Measurements from ENCODE around the gene TCF20. TPM values are rescaled to one million over a fixed set of nuclear protein-coding genes. Genes with fewer than 3 reads are reported as not detected.
A peak's percentile ranks its signal among the peaks of the same experiment; 100 is the strongest.

The TCF20 gene
- total and polyA plus RNA-seq, 4 experiments from 2014 or later, result 0.72 to 93.4 (median 46.8) TPM

DNA sequence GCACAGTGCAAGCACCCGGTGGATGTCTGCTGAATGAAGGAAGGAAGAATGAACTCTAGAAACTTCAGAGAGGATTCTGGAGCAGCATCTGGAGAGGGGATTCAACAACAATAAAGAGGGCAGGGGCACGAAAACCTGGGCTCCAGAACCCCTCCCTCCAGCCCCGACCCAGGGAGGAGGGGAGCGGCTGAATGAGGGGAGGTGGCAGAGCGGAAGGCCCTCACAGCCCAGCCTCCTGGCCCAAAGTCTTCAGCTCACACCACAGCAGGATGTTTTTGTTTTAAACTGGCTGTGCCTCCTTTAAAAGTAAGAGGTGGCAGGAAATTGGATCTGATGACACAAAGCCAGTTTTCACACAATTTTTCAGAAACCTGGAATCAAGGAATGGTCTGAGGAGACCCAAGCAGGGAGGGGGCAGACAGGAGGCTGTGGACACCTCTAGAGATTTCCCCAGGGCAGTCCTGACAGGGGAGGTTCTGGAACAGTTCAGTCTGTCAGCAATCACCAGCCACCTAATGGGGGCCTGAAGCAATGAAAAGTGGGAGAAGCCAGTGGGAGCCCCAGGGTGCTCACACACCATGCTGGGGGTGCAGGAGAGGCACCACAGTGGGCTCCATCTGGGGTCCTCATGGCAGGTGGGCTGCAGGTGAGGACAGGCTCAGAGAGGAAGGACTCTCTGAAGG, 44.4 kb upstream of the TCF20 start:
- Mint-ChIP-seq H3K27ac (peak overlapping the region; percentile 72 to 90 (median 85)), H3K27me3 (no peaks in the 10 kb centered on the region), H3K36me3 (no peaks in the 10 kb centered on the region), H3K4me1 (peaks cover 27 to 55% (median 40%) of the 10 kb centered on the region in 4 donors), H3K4me3 (peak overlapping the region in 7 of 8 donors; percentile 42 to 69 (median 55)), H3K9me3 (no peaks in the 10 kb centered on the region)
- ChIA-PET CTCF (ENCODE audit: partially characterized antibody) (interaction anchor here (1.0 to 1.8 kb wide), 3 partner anchors 12 to 144 kb away, joined by 3 read pairs; no protein-coding TSS in a partner anchor), POLR2A (ENCODE audit: partially characterized antibody) (interaction anchor here (1.0 to 1.2 kb wide), 4 partner anchors 10 to 155 kb away, joined by 3 to 4 read pairs (median 4); no protein-coding TSS in a partner anchor)
- H3K9me3 ChIP-seq (ENCODE audit: control insufficient read depth in 1 of 2, low read length in 2 of 2), result no peaks in the 10 kb centered on the region
- H3K36me3 ChIP-seq (ENCODE audit: insufficient read depth, low read length), result no peaks in the 10 kb centered on the region
- intact Hi-C loops (cut with micrococcal nuclease), result loop anchor here (1.0 kb wide), 3 partner anchors 146 to 349 kb away; no protein-coding TSS in a partner anchor
- H3K4me1 ChIP-seq (ENCODE audit: insufficient read depth, low read length), result peaks cover 54% of the 10 kb centered on the region
- H3K4me3 ChIP-seq (ENCODE audit: low read length in 2 of 2), result no peak overlapping the region
- H3K27ac ChIP-seq (ENCODE audit: low read depth, low read length), result peak overlapping the region; percentile 13
- H3K27me3 ChIP-seq (ENCODE audit: insufficient read depth, low read length), result no peaks in the 10 kb centered on the region
- DNase-seq, result no peak

DNA sequence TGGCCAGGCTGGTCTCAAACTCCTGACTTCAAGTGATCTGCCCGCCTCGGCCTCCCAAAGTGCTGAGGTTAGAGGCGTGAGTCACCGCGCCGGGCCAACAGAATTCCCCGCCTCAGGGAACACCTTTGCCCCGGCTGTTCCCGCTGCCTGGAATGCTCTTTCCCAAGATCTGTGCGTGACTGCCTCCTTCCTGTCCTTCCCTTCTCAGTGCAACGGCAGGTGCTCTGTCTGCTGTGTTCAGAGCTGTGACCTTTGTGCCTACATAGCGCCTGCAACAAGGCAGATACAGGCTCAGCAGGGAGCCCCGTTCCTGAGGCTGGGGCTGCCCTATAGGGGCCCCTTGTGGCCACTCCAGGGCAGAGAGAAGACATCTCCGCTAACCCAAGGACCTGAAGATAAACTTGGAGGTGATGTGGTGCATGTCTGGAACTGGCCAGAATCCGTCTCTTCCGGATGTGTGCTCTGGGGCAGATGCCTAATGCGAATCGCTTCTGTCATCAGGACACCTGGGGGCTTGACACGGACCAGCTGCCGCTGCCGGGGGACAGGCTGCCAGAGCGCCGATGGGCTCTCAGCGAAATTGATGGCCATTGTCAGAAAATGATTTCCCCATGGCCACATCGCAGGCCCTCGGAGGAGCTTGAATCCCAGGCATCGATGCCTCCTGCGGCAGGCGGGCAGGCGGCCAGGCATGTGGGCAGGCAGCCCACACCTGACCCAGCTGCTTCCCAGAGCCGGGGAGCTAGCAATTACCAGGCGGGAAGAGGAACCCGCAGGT, 43.5 kb upstream of the TCF20 start:
- Histone ChIP-seq H3K9me3 (ENCODE audit: control insufficient read depth in 1 of 2, low read length in 2 of 2) (no peaks in the 10 kb centered on the region), H3K4me1 (ENCODE audit: insufficient read depth, low read length) (peaks cover 54% of the 10 kb centered on the region), H3K27ac (ENCODE audit: low read depth, low read length) (no peak overlapping the region), H3K36me3 (ENCODE audit: insufficient read depth, low read length) (no peaks in the 10 kb centered on the region), H3K27me3 (ENCODE audit: insufficient read depth, low read length) (no peaks in the 10 kb centered on the region), H3K4me3 (ENCODE audit: low read length in 2 of 2) (no peak overlapping the region)
- Mint-ChIP-seq H3K9me3 (no peaks in the 10 kb centered on the region), H3K27ac (peak overlapping the region in 5 of 7 donors; percentile 57 to 79 (median 72)), H3K36me3 (no peaks in the 10 kb centered on the region), H3K27me3 (no peaks in the 10 kb centered on the region), H3K4me3 (peak overlapping the region in 6 of 8 donors; percentile 36 to 78 (median 65)), H3K4me1 (peaks cover 27 to 55% (median 39%) of the 10 kb centered on the region in 4 donors)
- peak; percentile 44 to 61 (median 52) for DNase-seq
- CTCF ChIA-PET (ENCODE audit: partially characterized antibody), result interaction anchor here (0.7 to 1.8 kb wide), 5 partner anchors 13 to 349 kb away, joined by 3 to 5 read pairs (median 3); no protein-coding TSS in a partner anchor
- POLR2A ChIA-PET (ENCODE audit: partially characterized antibody), result interaction anchor here (1.0 to 1.1 kb wide), 2 partner anchors 10 to 11 kb away, joined by 4 read pairs; no protein-coding TSS in a partner anchor
- intact Hi-C loops (cut with micrococcal nuclease), result loop anchor here (1.0 kb wide), 3 partner anchors 145 to 348 kb away; no protein-coding TSS in a partner anchor

DNA sequence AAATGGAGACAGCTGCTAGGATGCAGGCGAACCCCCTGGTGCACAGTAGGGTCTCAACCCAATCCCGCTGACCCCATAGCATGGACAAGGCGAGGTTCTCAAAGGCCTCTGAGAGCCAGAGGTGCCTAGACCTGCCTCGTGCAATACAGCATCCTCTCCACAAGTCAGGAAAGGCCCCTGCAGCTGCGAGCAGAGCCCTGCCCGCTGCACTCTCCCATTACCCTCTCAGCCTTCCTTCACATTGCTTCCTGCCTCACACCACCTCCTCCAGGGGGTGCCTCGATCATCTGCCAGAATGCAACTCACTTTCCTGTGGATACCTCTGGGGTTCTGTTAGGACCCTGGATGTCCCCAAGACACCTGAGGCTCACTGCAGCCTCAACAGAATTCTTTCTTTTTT, 42.8 kb upstream of the TCF20 start:
- Histone ChIP-seq H3K27me3 (ENCODE audit: insufficient read depth, low read length) (no peaks in the 10 kb centered on the region), H3K4me3 (ENCODE audit: low read length in 2 of 2) (no peak overlapping the region), H3K4me1 (ENCODE audit: insufficient read depth, low read length) (peaks cover 56% of the 10 kb centered on the region), H3K27ac (ENCODE audit: low read depth, low read length) (no peak overlapping the region), H3K36me3 (ENCODE audit: insufficient read depth, low read length) (no peaks in the 10 kb centered on the region), H3K9me3 (ENCODE audit: control insufficient read depth in 1 of 2, low read length in 2 of 2) (no peaks in the 10 kb centered on the region)
- Mint-ChIP-seq H3K4me3 (peak overlapping the region in 1 of 8 donors; percentile 21), H3K4me1 (peaks cover 31 to 60% (median 43%) of the 10 kb centered on the region in 4 donors), H3K36me3 (no peaks in the 10 kb centered on the region), H3K27ac (peak overlapping the region in 2 of 7 donors; percentile 70 to 72), H3K9me3 (no peaks in the 10 kb centered on the region), H3K27me3 (no peaks in the 10 kb centered on the region)
- DNase-seq, result no peak
- POLR2A ChIA-PET (ENCODE audit: partially characterized antibody), result interaction anchor here (1.1 to 1.8 kb wide), 2 partner anchors 16 to 223 kb away, joined by 3 to 9 read pairs; partner anchors contain the start of gene NDUFA6
- intact Hi-C loops (cut with micrococcal nuclease), result no loop called here
- CTCF ChIA-PET (ENCODE audit: partially characterized antibody), result interaction anchor here (0.7 to 1.6 kb wide), 2 partner anchors 131 to 350 kb away, joined by 3 to 5 read pairs; no protein-coding TSS in a partner anchor

DNA sequence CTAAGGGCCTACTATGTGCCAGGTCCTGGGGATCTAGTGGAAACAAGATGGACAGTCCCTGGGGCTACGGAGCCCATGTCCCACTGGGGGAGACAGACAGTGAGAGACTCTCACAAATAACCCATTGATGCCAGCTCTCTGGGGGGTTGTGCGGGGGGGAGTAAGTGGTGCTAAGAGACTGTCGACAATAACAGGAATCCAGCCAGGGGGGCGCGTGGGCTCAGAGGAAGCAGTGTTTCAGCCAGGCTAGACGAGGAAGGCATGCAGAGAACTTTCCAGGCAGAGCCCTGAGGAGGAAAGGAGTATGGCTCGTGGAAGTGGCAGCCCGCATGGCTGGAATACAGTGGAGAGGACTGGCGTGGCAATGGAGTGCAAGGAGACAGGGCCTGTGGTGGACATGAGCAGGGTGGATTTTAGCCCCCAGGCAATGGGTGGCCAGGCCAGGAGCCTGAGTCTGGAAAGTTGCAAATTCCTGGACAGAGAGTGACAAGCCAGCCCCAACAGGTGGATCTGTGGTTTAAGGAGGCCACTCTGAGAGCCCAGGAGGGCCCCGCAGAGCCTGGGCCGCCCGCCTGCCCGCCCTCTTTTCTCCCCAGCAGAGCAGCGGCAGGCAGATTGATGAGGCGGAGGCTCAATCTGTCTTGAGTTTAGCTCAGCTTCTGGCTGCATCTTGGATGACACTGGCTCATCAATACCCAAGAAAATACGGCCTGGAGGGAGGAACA, 40.0 kb upstream of the TCF20 start:
- H3K27me3 ChIP-seq (ENCODE audit: insufficient read depth, low read length), result no peaks in the 10 kb centered on the region
- H3K4me3 Mint-ChIP-seq, result no peak overlapping the region
- intact Hi-C loops (cut with micrococcal nuclease), result no loop called here
- no peak for DNase-seq
- peak overlapping the region in 1 of 7 donors; percentile 94 for H3K27ac Mint-ChIP-seq
- H3K9me3 ChIP-seq (ENCODE audit: control insufficient read depth in 1 of 2, low read length in 2 of 2), result no peaks in the 10 kb centered on the region
- H3K4me1 Mint-ChIP-seq, result peaks cover 22 to 55% (median 41%) of the 10 kb centered on the region in 4 donors
- peaks cover 44% of the 10 kb centered on the region for H3K4me1 ChIP-seq (ENCODE audit: insufficient read depth, low read length)
- H3K36me3 ChIP-seq (ENCODE audit: insufficient read depth, low read length), result no peaks in the 10 kb centered on the region
- H3K27me3 Mint-ChIP-seq, result no peaks in the 10 kb centered on the region
- ChIA-PET CTCF (ENCODE audit: partially characterized antibody) (no interaction called here), POLR2A (ENCODE audit: partially characterized antibody) (no interaction called here)
- no peak overlapping the region for H3K4me3 ChIP-seq (ENCODE audit: low read length in 2 of 2)
- no peaks in the 10 kb centered on the region for H3K9me3 Mint-ChIP-seq
- no peak overlapping the region for H3K27ac ChIP-seq (ENCODE audit: low read depth, low read length)
- no peaks in the 10 kb centered on the region for H3K36me3 Mint-ChIP-seq

DNA sequence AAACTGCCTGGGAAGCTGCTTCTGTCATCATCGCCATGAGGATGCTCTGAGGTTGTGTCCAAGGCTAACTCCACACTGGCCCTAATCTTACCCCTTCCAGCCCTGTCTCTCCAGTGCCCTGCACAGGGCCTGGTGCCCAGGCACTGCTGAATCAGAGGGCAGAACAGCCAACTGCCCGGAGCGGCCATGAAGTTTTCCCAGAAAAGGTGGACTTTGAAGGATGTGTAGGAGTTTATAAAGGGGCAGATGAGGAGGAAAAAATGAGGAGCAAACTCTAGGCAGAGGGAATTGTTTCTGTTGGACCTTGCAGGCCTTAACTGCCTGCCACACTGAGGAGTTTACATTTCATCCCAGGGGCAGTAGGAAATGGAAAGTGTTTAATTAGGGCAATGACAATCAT, 39.4 kb upstream of the TCF20 start:
- no peak for DNase-seq
- Histone ChIP-seq H3K9me3 (ENCODE audit: control insufficient read depth in 1 of 2, low read length in 2 of 2) (no peaks in the 10 kb centered on the region), H3K27me3 (ENCODE audit: insufficient read depth, low read length) (no peaks in the 10 kb centered on the region), H3K36me3 (ENCODE audit: insufficient read depth, low read length) (no peaks in the 10 kb centered on the region), H3K4me1 (ENCODE audit: insufficient read depth, low read length) (peaks cover 40% of the 10 kb centered on the region), H3K4me3 (ENCODE audit: low read length in 2 of 2) (no peak overlapping the region), H3K27ac (ENCODE audit: low read depth, low read length) (no peak overlapping the region)
- Mint-ChIP-seq H3K4me1 (peaks cover 20 to 55% (median 40%) of the 10 kb centered on the region in 4 donors), H3K27ac (peak overlapping the region in 2 of 7 donors; percentile 25 to 42), H3K27me3 (no peaks in the 10 kb centered on the region), H3K4me3 (no peak overlapping the region), H3K36me3 (no peaks in the 10 kb centered on the region), H3K9me3 (no peaks in the 10 kb centered on the region)
- POLR2A ChIA-PET (ENCODE audit: partially characterized antibody), result no interaction called here
- CTCF ChIA-PET (ENCODE audit: partially characterized antibody), result no interaction called here
- intact Hi-C loops (cut with micrococcal nuclease), result no loop called here

DNA sequence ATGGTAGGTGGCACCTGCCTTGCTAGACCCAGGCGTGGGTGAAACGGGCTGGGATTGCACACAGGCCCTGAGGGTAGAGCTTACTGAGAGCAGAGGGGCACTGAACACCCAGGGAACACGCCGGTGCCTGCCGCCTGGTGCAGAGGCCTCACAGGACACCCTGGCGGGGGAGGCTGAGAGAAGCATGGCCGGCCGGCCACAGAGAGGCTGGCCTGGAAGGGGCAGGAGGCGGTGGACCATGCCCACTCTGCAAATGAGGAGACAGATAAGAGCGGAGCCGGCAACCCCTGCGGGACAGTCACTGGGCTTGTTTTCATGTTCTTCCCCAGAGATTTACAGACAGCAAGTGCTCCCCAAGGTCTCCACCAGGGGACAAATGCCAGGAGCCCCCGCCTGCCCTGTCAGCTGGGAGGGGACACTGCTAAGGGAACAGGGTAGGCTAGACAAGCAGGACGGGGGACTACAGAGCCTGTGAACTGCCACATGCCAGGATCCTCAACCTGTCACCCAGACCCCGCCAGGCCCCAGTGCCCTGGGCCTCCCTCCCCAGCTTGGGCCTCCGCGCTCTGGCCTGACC, 38.5 kb upstream of the TCF20 start:
- ChIA-PET POLR2A (ENCODE audit: partially characterized antibody) (no interaction called here), CTCF (ENCODE audit: partially characterized antibody) (no interaction called here)
- no peak for DNase-seq
- no peak overlapping the region for H3K4me3 Mint-ChIP-seq
- H3K4me1 Mint-ChIP-seq, result peaks cover 21 to 54% (median 39%) of the 10 kb centered on the region in 4 donors
- Histone ChIP-seq H3K36me3 (ENCODE audit: insufficient read depth, low read length) (no peaks in the 10 kb centered on the region), H3K27me3 (ENCODE audit: insufficient read depth, low read length) (no peaks in the 10 kb centered on the region), H3K27ac (ENCODE audit: low read depth, low read length) (no peak overlapping the region), H3K9me3 (ENCODE audit: control insufficient read depth in 1 of 2, low read length in 2 of 2) (no peaks in the 10 kb centered on the region), H3K4me3 (ENCODE audit: low read length in 2 of 2) (no peak overlapping the region), H3K4me1 (ENCODE audit: insufficient read depth, low read length) (peaks cover 40% of the 10 kb centered on the region)
- no peaks in the 10 kb centered on the region for H3K27me3 Mint-ChIP-seq
- no peaks in the 10 kb centered on the region for H3K9me3 Mint-ChIP-seq
- intact Hi-C loops (cut with micrococcal nuclease), result no loop called here
- no peak overlapping the region for H3K27ac Mint-ChIP-seq
- no peaks in the 10 kb centered on the region for H3K36me3 Mint-ChIP-seq
